ENCODE measurements around the gene AGO3.

- TF ChIP-seq, protein P1, sequence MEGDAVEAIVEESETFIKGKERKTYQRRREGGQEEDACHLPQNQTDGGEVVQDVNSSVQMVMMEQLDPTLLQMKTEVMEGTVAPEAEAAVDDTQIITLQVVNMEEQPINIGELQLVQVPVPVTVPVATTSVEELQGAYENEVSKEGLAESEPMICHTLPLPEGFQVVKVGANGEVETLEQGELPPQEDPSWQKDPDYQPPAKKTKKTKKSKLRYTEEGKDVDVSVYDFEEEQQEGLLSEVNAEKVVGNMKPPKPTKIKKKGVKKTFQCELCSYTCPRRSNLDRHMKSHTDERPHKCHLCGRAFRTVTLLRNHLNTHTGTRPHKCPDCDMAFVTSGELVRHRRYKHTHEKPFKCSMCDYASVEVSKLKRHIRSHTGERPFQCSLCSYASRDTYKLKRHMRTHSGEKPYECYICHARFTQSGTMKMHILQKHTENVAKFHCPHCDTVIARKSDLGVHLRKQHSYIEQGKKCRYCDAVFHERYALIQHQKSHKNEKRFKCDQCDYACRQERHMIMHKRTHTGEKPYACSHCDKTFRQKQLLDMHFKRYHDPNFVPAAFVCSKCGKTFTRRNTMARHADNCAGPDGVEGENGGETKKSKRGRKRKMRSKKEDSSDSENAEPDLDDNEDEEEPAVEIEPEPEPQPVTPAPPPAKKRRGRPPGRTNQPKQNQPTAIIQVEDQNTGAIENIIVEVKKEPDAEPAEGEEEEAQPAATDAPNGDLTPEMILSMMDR (IDR thresholded peaks at IDR 0.05) = no peak
- TF ChIP-seq POLR2A (IDR thresholded peaks at IDR 0.05) = no peak
These were observed 149.9 kb downstream of the AGO3 start for GRCh38 chr1:36080801-36081200.
